ENCODE data around the gene PRAMEF13.
"Not testable (repeated sequence)": the region's sequence is repeated elsewhere in the genome, so short reads cannot be mapped to it uniquely, and the experiment has no call there.

PRAMEF13 gene

DNA sequence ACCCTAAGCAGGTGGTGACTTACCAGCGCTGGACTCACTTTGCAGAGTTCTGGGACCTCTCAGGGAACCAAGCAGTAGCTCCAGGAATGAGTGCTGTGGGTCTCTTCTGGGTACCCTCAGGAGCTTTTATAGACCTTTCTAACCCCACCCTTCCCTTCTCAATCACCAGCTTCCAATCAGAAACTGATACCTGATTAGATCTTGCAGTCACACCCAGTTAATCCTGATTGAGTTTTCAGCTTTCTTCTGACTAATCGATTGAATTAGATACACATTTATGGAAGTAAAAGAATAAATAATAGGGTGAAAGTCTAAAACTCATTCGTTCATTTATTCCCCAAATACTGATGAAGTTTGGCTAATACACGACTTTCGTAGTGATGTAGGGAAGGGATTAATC is at the start of gene PRAMEF13:
Gene PRAMEF13 (minus strand): TSS at position 101 of the 400 bp plus-strand sequence. CDS start 1,820 bp downstream, outside the sequence.
- not testable (repeated sequence) for H3K4me3 ChIP-seq (ENCODE audit: low read depth, low read length)

GRCh38 chr1:13247122-13247521 is 45.9 kb upstream of the PRAMEF13 start:
- H3K4me3 ChIP-seq (ENCODE audit: low read depth, low read length), result not testable (repeated sequence)

DNA sequence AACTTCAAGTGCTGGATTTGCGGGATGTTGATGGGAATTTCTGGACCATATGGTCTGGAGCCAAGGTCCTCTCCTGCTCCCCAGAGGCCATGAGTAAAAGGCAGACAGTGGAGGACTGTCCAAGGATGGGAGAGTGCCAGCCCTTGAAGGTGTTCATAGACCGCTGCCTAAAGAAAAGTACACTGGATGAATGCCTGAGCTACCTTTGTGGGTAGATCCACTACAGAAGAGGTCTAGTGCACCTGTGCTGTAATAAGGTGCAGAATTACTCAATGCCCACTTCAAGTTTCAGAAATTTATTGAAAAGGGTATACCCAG is 45.3 kb upstream of the PRAMEF13 start:
- H3K4me3 ChIP-seq (ENCODE audit: low read depth, low read length), result not testable (repeated sequence)

- H3K4me3 ChIP-seq (ENCODE audit: low read depth, low read length), result not testable (repeated sequence)
Measured at GRCh38 chr1:13245841-13246553, 44.8 kb upstream of the PRAMEF13 start.

GRCh38 chr1:13243536-13244263 is 42.5 kb upstream of the PRAMEF13 start:
- not testable (repeated sequence) for H3K4me3 ChIP-seq (ENCODE audit: low read depth, low read length)

GRCh38 chr1:13239633-13240032 is 38.4 kb upstream of the PRAMEF13 start:
- not testable (repeated sequence) for H3K4me3 ChIP-seq (ENCODE audit: low read depth, low read length)

DNA sequence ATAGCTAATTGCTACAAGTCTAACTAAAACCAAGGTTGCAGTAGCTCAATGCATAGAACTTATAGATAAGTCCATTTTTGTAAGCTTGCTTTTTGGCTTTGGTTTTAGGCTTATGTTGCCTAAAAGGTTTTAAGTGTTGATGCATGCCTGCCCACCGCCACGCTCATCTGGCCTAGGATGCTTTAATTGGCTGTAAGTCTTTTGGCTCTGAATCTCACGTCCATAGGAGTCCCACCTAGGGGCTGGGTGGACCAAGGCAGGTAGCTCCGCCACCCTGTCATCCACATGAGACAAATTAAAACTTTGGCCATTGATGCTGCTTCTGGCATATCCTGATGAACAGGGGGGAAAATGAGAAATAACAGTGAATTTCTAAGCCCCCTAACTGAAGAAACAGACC is 36.4 kb upstream of the PRAMEF13 start:
- not testable (repeated sequence) for H3K4me3 ChIP-seq (ENCODE audit: low read depth, low read length)

DNA sequence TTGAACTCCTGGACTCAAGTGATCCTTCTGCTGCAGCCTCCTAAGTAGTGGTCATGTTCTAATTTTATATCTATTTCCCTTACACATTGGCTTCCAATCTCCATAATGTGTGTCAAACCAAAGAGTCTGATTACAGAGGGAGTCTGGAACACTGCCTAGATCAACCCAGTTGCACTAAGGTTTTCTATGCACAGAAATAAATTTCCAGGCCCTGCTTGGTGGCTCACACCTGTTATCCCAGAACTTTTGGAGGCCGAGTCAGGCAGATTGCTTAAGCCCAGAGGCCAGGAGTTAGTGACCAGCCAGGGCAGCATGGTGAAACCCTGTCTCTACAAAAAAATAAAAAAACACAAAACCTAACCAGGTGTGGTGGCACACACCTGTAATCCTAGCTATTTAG is 32.8 kb upstream of the PRAMEF13 start:
- not testable (repeated sequence) for H3K4me3 ChIP-seq (ENCODE audit: low read depth, low read length)

DNA sequence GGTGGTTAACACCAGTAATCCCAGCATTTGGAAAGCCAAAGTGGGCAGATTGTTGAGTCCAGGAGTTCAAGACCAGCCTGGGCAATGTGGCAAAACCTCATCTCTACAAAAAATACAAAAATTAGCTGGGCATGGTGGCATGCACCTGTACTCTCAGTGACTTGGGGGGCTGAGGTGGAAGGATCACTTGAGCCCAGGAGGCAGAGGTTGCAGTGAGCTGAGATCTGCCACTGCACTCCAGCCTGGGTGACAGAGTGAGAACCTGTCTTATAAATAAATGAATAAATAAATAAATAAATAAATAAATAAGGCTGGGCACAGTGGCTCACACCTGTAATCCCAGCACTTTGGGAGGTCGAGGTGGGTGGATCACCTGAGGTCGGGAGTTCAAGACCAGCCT is 30.8 kb upstream of the PRAMEF13 start:
- H3K4me3 ChIP-seq (ENCODE audit: low read depth, low read length), result not testable (repeated sequence)

DNA sequence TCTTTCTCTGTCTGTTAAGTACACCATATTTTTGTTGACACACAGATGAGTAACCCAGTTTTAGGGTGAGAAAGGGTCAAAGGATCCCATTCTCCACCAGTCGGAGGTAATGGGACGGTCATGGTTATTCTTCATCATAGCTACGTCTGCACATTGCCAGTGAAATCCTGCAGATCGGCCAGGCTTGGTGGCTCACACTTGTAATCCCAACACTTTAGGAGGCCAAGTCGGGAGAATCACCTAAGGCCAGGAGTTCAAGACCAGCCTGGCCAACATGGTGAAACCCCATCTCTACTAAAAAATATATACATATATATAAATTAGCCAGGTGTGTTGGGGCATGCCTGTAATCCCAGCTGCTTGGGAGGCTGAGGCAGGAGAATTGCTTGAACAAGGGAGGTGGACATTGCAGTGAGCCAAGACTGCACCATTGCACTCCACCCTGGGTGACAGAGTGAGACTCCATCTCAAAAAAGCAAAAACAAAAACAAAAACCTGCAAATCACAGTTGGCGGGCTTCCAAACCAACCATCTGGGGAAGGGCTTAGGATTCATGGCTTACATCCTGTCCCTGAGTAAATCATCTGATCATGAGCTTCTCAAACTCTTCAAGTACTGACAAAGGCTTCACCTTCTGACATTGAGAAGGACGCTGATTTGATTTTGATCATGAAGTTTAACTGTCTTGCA is 30.0 kb upstream of the PRAMEF13 start:
- H3K4me3 ChIP-seq (ENCODE audit: low read depth, low read length), result not testable (repeated sequence)

- H3K4me3 ChIP-seq (ENCODE audit: low read depth, low read length), result not testable (repeated sequence)
Measured at GRCh38 chr1:13230601-13231000, 29.4 kb upstream of the PRAMEF13 start.

DNA sequence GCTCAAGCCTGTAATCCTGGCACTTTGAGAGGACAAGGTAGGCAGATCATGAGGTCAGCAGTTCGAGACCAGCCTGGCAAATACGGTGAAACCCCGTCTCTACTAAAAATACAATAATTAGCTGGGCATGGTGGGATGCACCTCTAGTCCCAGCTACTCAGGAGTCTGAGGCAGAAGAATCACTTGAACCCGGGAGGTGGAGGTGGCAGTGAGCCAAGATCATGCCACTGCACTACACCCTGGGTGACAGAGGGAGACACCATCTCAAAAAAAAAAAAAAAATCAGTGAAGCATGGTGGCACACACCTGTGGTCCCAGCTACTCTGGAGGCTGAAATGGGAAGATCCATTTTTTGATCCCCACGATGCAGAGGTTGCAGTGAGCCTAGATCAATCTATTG is 28.9 kb upstream of the PRAMEF13 start:
- not testable (repeated sequence) for H3K4me3 ChIP-seq (ENCODE audit: low read depth, low read length)

GRCh38 chr1:13228343-13228781 is 27.2 kb upstream of the PRAMEF13 start:
- no peak overlapping the region for H3K4me3 ChIP-seq (ENCODE audit: low read depth, low read length)
- TF ChIP-seq, protein P1, sequence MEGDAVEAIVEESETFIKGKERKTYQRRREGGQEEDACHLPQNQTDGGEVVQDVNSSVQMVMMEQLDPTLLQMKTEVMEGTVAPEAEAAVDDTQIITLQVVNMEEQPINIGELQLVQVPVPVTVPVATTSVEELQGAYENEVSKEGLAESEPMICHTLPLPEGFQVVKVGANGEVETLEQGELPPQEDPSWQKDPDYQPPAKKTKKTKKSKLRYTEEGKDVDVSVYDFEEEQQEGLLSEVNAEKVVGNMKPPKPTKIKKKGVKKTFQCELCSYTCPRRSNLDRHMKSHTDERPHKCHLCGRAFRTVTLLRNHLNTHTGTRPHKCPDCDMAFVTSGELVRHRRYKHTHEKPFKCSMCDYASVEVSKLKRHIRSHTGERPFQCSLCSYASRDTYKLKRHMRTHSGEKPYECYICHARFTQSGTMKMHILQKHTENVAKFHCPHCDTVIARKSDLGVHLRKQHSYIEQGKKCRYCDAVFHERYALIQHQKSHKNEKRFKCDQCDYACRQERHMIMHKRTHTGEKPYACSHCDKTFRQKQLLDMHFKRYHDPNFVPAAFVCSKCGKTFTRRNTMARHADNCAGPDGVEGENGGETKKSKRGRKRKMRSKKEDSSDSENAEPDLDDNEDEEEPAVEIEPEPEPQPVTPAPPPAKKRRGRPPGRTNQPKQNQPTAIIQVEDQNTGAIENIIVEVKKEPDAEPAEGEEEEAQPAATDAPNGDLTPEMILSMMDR (IDR thresholded peaks at IDR 0.05; ENCODE audit: borderline replicate concordance, insufficient read depth, low read depth, low read length), result peak; percentile 66; the same call in 1 of the 2 replicates

DNA sequence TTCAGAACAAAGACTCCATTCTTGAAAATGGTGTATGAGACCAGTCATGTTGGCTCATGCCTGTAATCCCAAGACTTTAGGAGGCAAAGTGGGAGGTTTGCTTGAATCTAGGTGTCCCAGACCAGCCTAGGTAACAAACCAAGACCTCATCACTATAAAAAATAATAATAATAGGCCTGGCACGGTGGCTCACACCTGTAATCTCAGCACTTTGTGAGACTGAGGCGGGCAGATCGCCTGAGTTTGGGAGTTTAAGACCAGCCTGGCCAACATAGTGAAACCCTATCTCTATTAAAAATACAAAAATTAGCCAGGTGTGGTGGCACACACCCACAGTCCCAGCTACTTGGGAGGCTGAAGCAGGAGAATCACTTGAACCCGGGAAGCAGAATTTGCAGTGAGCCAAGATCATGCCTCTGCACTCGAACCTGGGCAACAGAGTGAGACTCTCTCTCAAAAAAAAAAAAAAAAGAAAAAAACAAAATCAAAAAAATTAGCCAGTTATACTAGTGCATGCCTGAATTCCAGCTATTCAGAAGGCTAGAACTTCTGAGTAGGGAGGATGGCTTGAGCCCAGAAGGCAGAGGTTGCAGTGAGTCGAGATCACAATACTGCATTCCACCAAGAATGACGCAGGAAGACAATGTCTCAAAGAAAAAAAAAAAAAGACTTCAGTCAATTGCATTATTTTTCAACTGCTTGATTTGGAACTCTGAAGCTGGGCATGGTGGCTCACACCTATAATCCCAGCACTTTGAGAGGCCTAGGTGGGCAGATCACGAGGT is 26.3 kb upstream of the PRAMEF13 start:
- H3K4me3 ChIP-seq (ENCODE audit: low read depth, low read length), result not testable (repeated sequence)

DNA sequence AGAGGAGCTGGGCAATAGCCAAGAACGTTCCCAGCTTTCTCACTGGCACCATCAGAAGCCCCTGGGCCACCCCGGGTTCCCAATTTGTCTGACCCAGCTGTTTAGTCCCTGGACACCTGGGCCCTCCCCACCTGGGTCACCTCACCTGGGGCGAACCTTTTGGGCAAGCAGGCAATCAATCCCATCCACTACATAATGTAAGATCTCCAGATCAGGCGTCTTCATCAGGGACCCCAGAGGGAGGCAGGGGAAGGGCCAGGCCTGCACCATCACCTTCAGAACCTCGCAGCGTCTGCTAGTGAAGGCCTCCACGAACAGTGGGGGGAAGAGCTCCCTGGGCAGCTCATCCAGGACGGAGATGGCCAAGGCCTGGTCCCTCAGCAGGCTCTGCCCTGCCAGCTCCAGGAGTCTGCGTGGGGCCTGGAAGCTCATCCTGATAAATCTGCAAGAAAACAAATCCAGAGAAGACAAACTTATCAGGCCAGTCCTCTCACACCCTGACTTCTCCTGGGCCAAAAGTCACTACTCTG is 24.5 kb upstream of the PRAMEF13 start, which contains the start of gene PRAMEF18:
Gene PRAMEF18 (minus strand): TSS at position 480 of the 530 bp plus-strand sequence. CDS start 48 bp downstream, at position 432.
- not testable (repeated sequence) for H3K4me3 ChIP-seq (ENCODE audit: low read depth, low read length)
